ENCODE measurements around the gene EFHD2. TPM values are rescaled to one million over a fixed set of nuclear protein-coding genes. Genes with fewer than 3 reads are reported as not detected.

The EFHD2 gene
- total RNA-seq, 1 donor from 2014 or later, result 100 TPM

DNA sequence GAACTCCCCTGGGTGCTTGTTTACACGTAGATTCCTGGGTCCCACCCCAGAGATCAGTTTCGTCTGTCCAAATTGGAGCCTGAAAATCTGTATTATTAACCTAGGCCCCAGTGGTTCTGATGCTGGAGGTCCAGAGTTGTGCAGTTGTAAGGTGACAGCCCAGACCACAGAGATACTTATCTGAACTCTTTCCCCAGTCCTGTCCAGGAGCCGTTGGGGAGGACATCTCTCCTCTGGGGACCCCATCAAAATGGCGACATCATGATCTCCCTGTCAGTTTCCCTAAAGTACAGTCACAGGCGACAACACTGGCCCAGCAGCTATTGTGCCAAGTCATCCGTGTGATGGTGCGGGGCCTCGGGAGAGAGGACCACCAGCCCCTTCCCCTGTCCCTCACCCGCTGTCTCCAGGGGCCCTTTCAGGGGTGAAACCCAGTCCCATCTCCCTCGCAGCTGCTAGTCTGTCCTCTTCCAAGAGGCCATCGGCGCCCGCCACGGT lies 749 bp upstream of the EFHD2 start:
- Mint-ChIP-seq H3K27me3 (ENCODE audit: insufficient read depth) (peaks cover 31% of the 10 kb centered on the region), H3K27ac (peak overlapping the region; percentile 94), H3K4me1 (ENCODE audit: low read depth) (peaks cover 41% of the 10 kb centered on the region), H3K9me3 (no peaks in the 10 kb centered on the region), H3K36me3 (ENCODE audit: low read depth) (peaks cover 14% of the 10 kb centered on the region), H3K4me3 (peak overlapping the region; percentile 96)
- no peak for DNase-seq (ENCODE audit: low spot score)
- intact Hi-C loops (cut with micrococcal nuclease), result loop anchor here (1.0 to 2.0 kb wide), 4 partner anchors 8 to 115 kb away; partner anchors contain the start of gene CASP9

DNA sequence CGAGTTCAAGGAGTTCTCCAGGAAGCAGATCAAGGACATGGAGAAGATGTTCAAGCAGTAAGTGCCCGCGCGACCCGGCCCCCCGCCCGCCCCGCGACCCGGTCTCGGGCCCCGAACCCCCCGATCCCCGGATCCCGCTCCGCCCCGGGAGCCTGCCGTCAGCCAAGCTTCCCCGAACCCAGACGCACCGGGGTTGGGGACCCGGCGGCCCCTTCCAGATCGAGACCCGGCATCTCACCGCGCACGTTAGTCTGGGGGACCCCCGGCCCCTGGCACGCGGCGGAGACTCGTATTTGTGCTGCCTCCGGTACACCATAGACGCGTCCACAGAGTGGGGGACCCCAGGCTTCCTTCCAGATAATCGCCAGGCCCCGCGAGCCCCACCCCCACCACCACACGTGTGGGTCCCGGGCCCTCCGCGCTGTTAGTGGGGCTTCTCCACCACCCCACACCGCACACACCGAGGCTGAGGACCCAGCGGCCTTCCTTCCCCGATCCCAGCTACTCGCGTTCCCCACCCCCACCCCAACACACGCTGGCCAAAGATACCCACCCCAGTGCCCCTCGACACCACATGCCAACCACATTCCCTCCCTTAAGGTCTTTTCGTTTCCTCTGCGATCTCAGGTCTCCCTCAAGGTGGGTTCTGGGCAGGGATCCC lies 665 bp downstream of the EFHD2 start:
- DNase-seq (ENCODE audit: low spot score), result no peak
- Mint-ChIP-seq H3K4me1 (ENCODE audit: low read depth) (peaks cover 55% of the 10 kb centered on the region), H3K36me3 (ENCODE audit: low read depth) (peaks cover 27% of the 10 kb centered on the region), H3K4me3 (peak overlapping the region; percentile 96), H3K27ac (peak overlapping the region; percentile 92), H3K27me3 (ENCODE audit: insufficient read depth) (peaks cover 25% of the 10 kb centered on the region), H3K9me3 (no peaks in the 10 kb centered on the region)
- intact Hi-C loops (cut with micrococcal nuclease), result loop anchor here (10.0 kb wide), 1 partner anchor 434 kb away; the partner anchor contains the start of gene SPEN

DNA sequence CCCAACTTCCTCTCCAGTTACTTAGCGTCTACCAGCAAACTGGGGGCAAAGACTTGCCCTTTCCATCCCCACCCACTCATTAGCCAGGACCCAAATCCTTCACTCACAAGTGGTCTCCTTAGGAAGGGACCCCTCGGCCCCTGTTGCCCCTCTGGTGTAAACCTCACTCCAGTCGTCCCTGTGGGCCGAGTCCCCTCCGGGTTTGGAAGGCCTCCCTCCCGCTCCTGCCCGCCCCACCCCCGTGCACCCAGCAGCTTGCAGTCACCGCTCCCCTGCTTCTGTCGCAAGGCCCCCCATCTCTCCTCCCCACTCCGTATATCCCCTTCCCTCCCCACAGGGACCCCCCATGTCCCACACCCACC lies 1.2 kb downstream of the EFHD2 start:
- H3K4me3 Mint-ChIP-seq, result peak overlapping the region; percentile 96
- peaks cover 60% of the 10 kb centered on the region for H3K4me1 Mint-ChIP-seq (ENCODE audit: low read depth)
- peak overlapping the region; percentile 92 for H3K27ac Mint-ChIP-seq
- DNase-seq (ENCODE audit: low spot score), result no peak
- no peaks in the 10 kb centered on the region for H3K9me3 Mint-ChIP-seq
- peaks cover 23% of the 10 kb centered on the region for H3K27me3 Mint-ChIP-seq (ENCODE audit: insufficient read depth)
- intact Hi-C loops (cut with micrococcal nuclease), result loop anchor here (10.0 kb wide), 1 partner anchor 434 kb away; the partner anchor contains the start of gene SPEN
- peaks cover 29% of the 10 kb centered on the region for H3K36me3 Mint-ChIP-seq (ENCODE audit: low read depth)

DNA sequence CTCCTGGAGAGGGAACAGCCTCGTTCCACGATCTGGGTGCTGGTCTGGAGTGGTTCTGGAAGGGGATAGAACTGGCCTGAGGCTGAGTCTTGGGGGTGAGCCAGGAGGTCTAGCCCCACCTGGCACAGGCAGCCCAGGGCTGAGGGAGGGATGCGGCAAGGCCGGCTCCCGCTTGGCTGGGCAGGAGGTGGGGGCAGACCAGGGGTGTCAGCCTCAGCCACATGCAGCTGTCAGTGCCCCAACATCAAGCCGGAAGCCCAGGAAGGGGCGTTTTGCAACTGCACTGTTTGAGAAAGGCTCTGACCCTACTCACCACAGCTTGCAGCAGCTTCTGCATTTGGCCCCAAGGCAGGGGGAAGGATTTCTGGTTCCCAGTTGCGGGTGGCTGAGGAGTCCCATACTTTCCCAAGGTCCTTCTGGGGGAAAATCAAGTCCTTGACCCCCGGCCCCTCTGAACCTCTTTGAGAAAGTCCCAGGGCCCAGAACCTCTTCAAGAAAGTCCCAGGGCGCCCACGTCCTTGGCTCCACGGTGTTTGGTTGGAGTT lies 2.0 kb downstream of the EFHD2 start:
- intact Hi-C loops (cut with micrococcal nuclease), result loop anchor here (10.0 kb wide), 1 partner anchor 433 kb away; the partner anchor contains the start of gene SPEN

DNA sequence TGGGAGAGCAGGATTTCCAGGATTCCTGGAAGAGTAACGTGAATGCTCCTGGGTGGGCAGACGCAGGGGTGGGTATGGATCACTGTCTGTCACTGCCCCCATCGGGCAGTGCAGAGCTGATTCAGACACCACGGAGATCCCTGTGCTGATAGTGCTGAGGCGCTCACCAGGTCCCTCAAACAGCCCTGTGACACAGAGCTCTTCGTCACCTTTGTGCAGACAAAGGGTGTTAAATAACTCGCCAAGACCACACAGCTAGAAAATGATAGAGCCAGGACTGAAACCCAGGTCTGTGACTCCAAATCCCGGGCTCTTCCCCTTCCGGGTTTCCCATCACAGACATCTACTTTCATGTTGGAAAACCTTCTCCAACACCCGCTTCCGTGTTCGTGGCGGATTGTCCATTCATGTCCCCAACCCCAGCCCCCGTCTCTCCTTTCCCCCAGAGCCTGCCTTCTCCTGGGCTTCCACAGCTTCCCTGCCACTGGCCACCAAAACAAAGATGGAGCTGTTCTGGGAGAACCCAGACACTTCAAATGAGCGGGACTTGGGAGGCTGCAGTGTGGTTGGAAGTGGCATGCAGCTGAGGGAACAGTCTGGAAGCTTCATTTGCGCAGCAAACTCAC lies 2.6 kb downstream of the EFHD2 start:
- Mint-ChIP-seq H3K27me3 (ENCODE audit: insufficient read depth) (peaks cover 16% of the 10 kb centered on the region), H3K36me3 (ENCODE audit: low read depth) (peaks cover 29% of the 10 kb centered on the region)
- DNase-seq (ENCODE audit: low spot score), result peak; percentile 10

More for the DNA sequence above, 2.0 kb downstream of the EFHD2 start:
- Mint-ChIP-seq H3K4me1 (ENCODE audit: low read depth) (peaks cover 68% of the 10 kb centered on the region), H3K9me3 (no peaks in the 10 kb centered on the region), H3K27ac (peak overlapping the region; percentile 82), H3K36me3 (ENCODE audit: low read depth) (peaks cover 29% of the 10 kb centered on the region), H3K27me3 (ENCODE audit: insufficient read depth) (peaks cover 22% of the 10 kb centered on the region), H3K4me3 (peak overlapping the region; percentile 96)
- DNase-seq (ENCODE audit: low spot score), result peak; percentile 37

DNA sequence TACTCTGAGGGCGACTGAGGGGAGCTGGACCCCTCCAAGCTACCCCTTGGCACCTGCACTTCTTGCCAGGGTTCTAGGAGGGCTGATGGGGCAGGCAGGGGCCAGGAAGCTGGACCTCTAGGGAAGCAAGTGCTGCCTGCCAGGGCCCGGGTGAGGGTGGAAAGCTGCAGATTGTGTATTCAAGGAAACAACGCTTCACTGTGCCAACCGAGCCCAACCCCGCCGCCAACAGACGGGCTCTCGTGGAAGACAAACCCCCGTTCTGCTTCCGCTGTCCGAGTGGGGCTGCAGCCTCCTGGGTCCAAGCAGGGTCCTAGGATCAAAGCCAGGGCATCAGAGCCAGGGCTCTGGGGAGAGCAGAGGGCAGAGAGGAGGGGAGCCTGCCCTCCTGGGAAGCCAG lies 3.2 kb downstream of the EFHD2 start:
- peaks cover 12% of the 10 kb centered on the region for H3K27me3 Mint-ChIP-seq (ENCODE audit: insufficient read depth)
- peak overlapping the region; percentile 96 for H3K4me3 Mint-ChIP-seq
- H3K4me1 Mint-ChIP-seq (ENCODE audit: low read depth), result peaks cover 74% of the 10 kb centered on the region
- peaks cover 29% of the 10 kb centered on the region for H3K36me3 Mint-ChIP-seq (ENCODE audit: low read depth)
- no peaks in the 10 kb centered on the region for H3K9me3 Mint-ChIP-seq
- intact Hi-C loops (cut with micrococcal nuclease), result loop anchor here (10.0 kb wide), 1 partner anchor 432 kb away; the partner anchor contains the start of gene SPEN
- peak overlapping the region; percentile 82 for H3K27ac Mint-ChIP-seq
- no peak for DNase-seq (ENCODE audit: low spot score)

More for the DNA sequence above, 2.6 kb downstream of the EFHD2 start:
- intact Hi-C loops (cut with micrococcal nuclease), result loop anchor here (10.0 kb wide), 1 partner anchor 433 kb away; the partner anchor contains the start of gene SPEN
- H3K9me3 Mint-ChIP-seq, result no peaks in the 10 kb centered on the region
- H3K4me1 Mint-ChIP-seq (ENCODE audit: low read depth), result peaks cover 68% of the 10 kb centered on the region
- H3K27ac Mint-ChIP-seq, result peak overlapping the region; percentile 82
- H3K4me3 Mint-ChIP-seq, result peak overlapping the region; percentile 96

DNA sequence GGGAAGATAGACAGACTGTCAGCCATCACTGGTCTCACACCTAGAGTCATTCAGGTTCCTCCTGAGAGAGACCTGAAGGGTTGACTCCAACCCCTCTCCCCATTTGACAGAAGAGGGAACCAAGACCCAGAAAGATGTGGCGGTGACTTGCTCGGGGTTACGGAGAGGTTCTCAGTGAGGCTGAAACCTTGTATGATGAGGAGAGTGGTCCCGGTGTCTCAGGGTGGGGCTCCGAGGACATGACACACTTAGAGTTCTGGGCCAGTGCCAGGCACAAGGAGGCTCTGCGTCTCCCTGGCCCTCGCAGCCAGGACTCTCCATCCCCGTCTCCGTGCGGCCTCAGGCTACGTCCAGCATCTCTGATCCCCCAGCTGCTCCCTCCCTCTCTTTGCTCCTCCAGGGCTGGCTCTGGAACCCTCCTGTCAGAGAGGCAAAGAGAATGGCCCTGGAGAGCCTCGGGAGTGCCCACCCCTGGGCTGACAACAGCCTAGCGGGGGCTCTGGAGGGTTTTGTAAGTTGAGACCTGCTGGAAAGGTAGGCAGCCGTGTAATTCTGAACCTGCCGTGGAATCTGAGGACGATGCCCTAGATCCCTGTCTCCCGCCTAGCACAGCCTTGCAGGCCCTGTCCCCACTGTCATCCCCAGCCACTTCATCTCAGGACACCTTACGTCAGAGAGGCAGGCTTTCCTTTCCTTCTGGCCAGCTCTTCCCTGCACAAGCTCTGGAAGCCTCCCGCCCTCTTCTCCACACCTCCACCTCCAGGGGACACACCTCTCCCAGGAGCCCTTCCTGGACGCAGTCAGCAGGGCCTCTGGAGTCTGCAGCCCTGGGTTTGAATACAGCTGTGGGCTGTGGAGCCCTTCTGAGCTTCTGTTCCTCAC lies 4.1 kb downstream of the EFHD2 start:
- Mint-ChIP-seq H3K36me3 (ENCODE audit: low read depth) (peaks cover 30% of the 10 kb centered on the region), H3K4me3 (peak overlapping the region; percentile 49), H3K27me3 (ENCODE audit: insufficient read depth) (peaks cover 5% of the 10 kb centered on the region), H3K4me1 (ENCODE audit: low read depth) (peaks cover 78% of the 10 kb centered on the region), H3K27ac (no peak overlapping the region), H3K9me3 (no peaks in the 10 kb centered on the region)
- no peak for DNase-seq (ENCODE audit: low spot score)
- intact Hi-C loops (cut with micrococcal nuclease), result loop anchor here (10.0 kb wide), 1 partner anchor 431 kb away; the partner anchor contains the start of gene SPEN

DNA sequence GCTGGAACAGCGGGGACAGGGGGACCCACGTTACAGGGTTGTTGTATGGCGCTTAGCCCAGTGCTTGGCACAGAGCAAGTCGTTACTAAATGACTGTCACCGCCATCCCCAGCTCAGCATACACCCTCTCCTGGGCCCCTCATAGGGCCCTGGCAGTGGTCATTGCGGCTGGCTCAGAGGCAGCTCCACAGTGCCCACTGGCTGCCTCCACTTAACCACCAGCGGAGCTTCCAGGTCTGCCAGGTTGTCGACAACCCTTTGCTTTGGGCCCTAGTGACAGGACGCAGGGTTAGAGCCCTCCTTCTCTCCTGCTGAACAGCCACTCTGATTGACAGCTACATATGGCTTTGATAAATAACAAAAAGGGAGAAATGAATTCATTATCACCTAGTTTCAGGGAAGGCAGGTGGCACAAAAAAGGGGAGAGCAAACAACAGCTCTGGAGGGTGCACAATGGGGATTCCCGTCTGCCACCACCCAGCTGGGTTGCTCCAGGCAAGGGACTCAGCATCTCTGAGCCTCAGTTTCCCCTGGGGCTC lies 4.8 kb downstream of the EFHD2 start:
- H3K27me3 Mint-ChIP-seq (ENCODE audit: insufficient read depth), result no peaks in the 10 kb centered on the region
- H3K4me1 Mint-ChIP-seq (ENCODE audit: low read depth), result peaks cover 75% of the 10 kb centered on the region
- H3K4me3 Mint-ChIP-seq, result no peak overlapping the region
- peaks cover 29% of the 10 kb centered on the region for H3K36me3 Mint-ChIP-seq (ENCODE audit: low read depth)
- no peaks in the 10 kb centered on the region for H3K9me3 Mint-ChIP-seq
- no peak for DNase-seq (ENCODE audit: low spot score)
- intact Hi-C loops (cut with micrococcal nuclease), result loop anchor here (10.0 kb wide), 1 partner anchor 430 kb away; the partner anchor contains the start of gene SPEN
- H3K27ac Mint-ChIP-seq, result no peak overlapping the region

DNA sequence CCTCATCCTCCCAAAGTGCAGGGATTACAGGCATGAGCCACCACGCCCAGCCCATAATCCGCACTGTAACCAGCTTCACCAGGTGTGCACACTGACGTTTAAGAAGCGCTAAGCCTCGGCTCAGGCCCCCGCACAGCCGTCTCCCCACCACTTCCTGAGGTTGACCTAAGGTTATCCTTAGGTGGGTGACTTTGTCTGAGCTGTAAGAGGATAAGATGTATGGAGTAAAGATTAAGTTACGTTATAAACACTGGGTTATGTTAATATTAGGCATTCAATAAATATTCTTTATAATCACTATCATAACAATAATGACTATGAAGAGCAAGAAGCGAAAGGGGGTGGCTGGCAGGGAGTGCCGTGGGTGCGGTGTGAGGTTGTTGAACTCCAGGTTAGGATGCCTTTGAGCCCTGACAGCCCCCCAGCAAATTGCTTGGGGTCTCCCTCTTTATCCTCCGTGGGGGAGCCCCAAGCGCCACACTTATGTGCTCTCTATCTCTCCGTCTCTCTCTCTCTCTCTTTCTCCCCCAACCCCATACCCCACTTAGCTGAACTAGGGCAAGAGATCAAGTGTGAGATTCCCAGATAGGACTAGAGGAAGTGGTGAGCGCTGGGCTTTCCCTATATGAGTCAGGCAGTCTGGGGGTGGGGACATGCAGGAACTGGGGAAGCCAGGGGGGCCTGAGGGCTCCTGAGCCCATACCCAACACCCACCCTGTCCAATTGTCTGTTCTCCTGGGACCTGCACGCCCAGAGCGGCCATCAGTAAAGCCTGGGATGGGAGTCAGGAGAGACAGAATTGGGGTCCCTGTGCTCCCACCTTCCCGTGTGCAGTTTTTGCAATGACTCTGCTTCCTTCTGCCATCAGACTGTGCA lies 7.6 kb downstream of the EFHD2 start:
- peak; percentile 64 for DNase-seq (ENCODE audit: low spot score)
- peaks cover 35% of the 10 kb centered on the region for H3K36me3 Mint-ChIP-seq (ENCODE audit: low read depth)
- peak overlapping the region; percentile 62 for H3K4me3 Mint-ChIP-seq
- intact Hi-C loops (cut with micrococcal nuclease), result loop anchor here (1.0 to 10.0 kb wide), 5 partner anchors 8 to 1635 kb away; partner anchors contain the start of genes EFHD2, SDHB and SPEN
- H3K27me3 Mint-ChIP-seq (ENCODE audit: insufficient read depth), result no peaks in the 10 kb centered on the region
- peak overlapping the region; percentile 84 for H3K27ac Mint-ChIP-seq
- peaks cover 67% of the 10 kb centered on the region for H3K4me1 Mint-ChIP-seq (ENCODE audit: low read depth)
- no peaks in the 10 kb centered on the region for H3K9me3 Mint-ChIP-seq

DNA sequence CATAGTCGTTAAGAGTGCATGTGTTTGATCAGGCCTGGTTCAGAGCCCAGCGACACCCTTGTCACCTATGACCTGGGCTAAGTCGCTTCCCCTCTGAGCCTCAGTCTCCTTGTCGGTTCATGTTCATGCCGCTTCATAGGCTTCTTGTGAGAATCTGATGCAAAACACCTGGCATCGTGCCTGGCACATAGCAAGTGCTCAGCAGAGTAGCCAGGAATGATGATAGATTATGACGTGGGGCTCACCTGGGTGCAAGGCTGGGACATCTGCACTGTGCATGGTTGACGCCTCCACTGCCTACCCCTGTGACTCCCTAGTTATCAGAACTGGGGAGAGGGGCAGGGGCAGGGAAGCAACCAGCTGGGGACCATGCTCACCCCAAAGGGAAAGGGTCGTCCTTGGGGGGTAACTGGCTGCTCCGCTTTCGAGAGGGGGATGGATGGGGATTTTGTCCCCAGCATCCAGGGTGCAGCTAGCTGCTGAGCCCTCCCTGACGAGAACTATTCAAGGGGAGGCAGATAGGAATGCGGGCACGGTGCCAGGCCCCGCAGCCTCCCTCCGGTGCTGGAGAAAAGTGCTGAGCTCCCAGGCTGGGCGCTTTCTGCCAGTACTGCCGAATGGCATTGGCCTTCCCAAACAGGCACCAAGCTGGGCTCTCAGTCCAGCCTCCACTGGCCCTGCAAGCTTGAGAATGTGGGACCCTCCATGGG lies 9.3 kb downstream of the EFHD2 start:
- intact Hi-C loops (cut with micrococcal nuclease), result loop anchor here (5.0 to 10.0 kb wide), 2 partner anchors 426 to 1633 kb away; partner anchors contain the start of genes SDHB and SPEN
- Mint-ChIP-seq H3K27ac (peak overlapping the region; percentile 67), H3K4me1 (ENCODE audit: low read depth) (peaks cover 53% of the 10 kb centered on the region), H3K9me3 (no peaks in the 10 kb centered on the region), H3K4me3 (peak overlapping the region; percentile 33), H3K27me3 (ENCODE audit: insufficient read depth) (no peaks in the 10 kb centered on the region), H3K36me3 (ENCODE audit: low read depth) (peaks cover 30% of the 10 kb centered on the region)
- DNase-seq (ENCODE audit: low spot score), result no peak

Data from activated T-helper 1 cell treated with anti-CD3 and anti-CD28 coated beads, Interleukin-12 subunit alpha, Interleukin-12 subunit beta, Interleukin-2, Interleukin-4 antibody, amounts not matched to agents 30 ng/mL and 10 ng/mL and 1 ng/mL, durations not matched to agents 14 hours and 24 hours and 36 hours (primary cell).